Right lobe of liver (tissue), 4 donors: Measurements from ENCODE around the gene ULBP3.

Experiments used
- CTCF ChIP-seq, 4 donors: fragments of 200-600 bp in 3 of 4; fragments of 450-650 bp in 1 of 4; IDR thresholded peaks; one replicate each; pipeline versions ENCODE4 v1.5.1 to v1.8.0; 2016 to 2022; ENCODE audit warnings: antibody characterized with exemption in 4 of 4, mild to moderate bottlenecking in 2 of 4
- POLR2A ChIP-seq: fragments of 450-650 bp; IDR thresholded peaks from one replicate; pipeline ENCODE4 v1.6.1; 2017; ENCODE audit warnings: antibody characterized with exemption, mild to moderate bottlenecking
- donor health status: DM: no; HTN: no; CAD: no.
- donor health status: DM: no; HTN: no; CAD: no.
- donor health status: DM: no; HTN: yes; CAD: no.

- TF ChIP-seq CTCF (IDR thresholded peaks at IDR 0.05) (no peak), POLR2A (no peak)
Observed at GRCh38 chr6:150026976-150027805, 41.7 kb downstream of the ULBP3 start.
